K562 (cell line): ENCODE data around the gene ZNF546. TPM values are rescaled to one million over a fixed set of nuclear protein-coding genes. Genes with fewer than 3 reads are reported as not detected.
A peak's percentile ranks its signal among the peaks of the same experiment; 100 is the strongest.

Experiments
- ATAC-seq: fragments of 200-7000 bp; cut with Tn5 transposase; 3 replicates; pipeline ENCODE4 v1.9.1; 2020; ENCODE audit warnings: moderate library complexity
- BruUV-seq: library from RNA; stranded (reverse); fragments of 400-500 nt; replicated peaks from 2 replicates; lab custom pipeline; 2021; lab: Mats Ljungman, UMichigan
- CTCF ChIA-PET: fragments of 300-600 bp; formaldehyde crosslinking; extraction: SDS; loops from one replicate; lab custom pipeline; 2021; ENCODE audit warnings: low intra/inter-chr PET ratio; lab: Yijun Ruan, JAX
- POLR2A ChIA-PET: fragments of 300-600, 350-650 bp; sonication (Branson Sonifier 250); formaldehyde crosslinking; extraction: SDS; loops from one replicate; lab custom pipeline; 2021; ENCODE audit warnings: antibody characterized with exemption, inconsistent platforms; lab: Yijun Ruan, JAX
- DNase-seq, 4 experiments: peaks; one replicate each; pipeline versions ENCODE4 v3.0.0 to v3.0.0-alpha.2; 2011 to 2018; ENCODE audit warnings: low spot score in 3 of 4, mixed read lengths in 3 of 4; ENCODE audit errors: extremely low read depth in 1 of 4
- FAIRE-seq: peaks from 2 replicates; lab custom pipeline; 2011; peaks lifted over from hg19 to GRCh38; lab: Jason Lieb, UNC
- H2AFZ ChIP-seq: 2 replicates; pipeline ENCODE4 v1.6.0; 2011; ENCODE audit warnings: low read depth, low read length, control low read depth, inconsistent platforms
- H3K27ac ChIP-seq: fragments of 200-600 bp; 3 replicates; pipeline ENCODE4 v1.8.0; 2011; ENCODE audit warnings: low read depth, mild to moderate bottlenecking, control low read depth, inconsistent platforms, low read length, moderate library complexity, mixed read lengths; ENCODE audit errors: extremely low read depth
- H3K27me3 ChIP-seq, 2 experiments: fragments of 300-600 bp in 1 of 2; 2 replicates in 1 of 2; 3 replicates in 1 of 2; pipeline versions ENCODE4 v1.6.0 to v1.8.0; 2011; ENCODE audit warnings: inconsistent platforms in 2 of 2, low read length in 2 of 2, mild to moderate bottlenecking in 1 of 2, mixed read lengths in 1 of 2, moderate library complexity in 1 of 2; ENCODE audit not compliant: control insufficient read depth in 2 of 2, insufficient read depth in 2 of 2
- H3K36me3 ChIP-seq: fragments of 300-600 bp; 3 replicates; pipeline ENCODE4 v1.8.0; 2011; ENCODE audit warnings: mild to moderate bottlenecking, low read length, inconsistent platforms; ENCODE audit not compliant: control insufficient read depth, insufficient read depth
- H3K4me1 ChIP-seq, 2 experiments: fragments of 200-600 bp in 1 of 2; replicated peaks in 1 of 2; 2 replicates in 1 of 2; 3 replicates in 1 of 2; pipeline versions ENCODE4 v1.5.1 to v1.8.0; 2011; ENCODE audit warnings: inconsistent platforms in 2 of 2, low read length in 2 of 2, mild to moderate bottlenecking in 1 of 2, mixed read lengths in 1 of 2, moderate library complexity in 1 of 2; ENCODE audit not compliant: control insufficient read depth in 2 of 2, insufficient read depth in 2 of 2
- H3K4me2 ChIP-seq: 2 replicates; pipeline ENCODE4 v1.6.1; 2011; ENCODE audit warnings: low read length, control low read depth, inconsistent platforms, mixed read lengths; ENCODE audit not compliant: insufficient read depth
- H3K4me3 ChIP-seq: fragments of 200-600 bp; sonication (generic), shearing (Covaris generic); 2 replicates; pipeline ENCODE4 v1.5.1; 2016; ENCODE audit warnings: control low read depth, inconsistent platforms
- H3K79me2 ChIP-seq: fragments of 200-600 bp; 3 replicates; pipeline ENCODE4 v1.8.0; 2011; ENCODE audit warnings: low read length, inconsistent platforms; ENCODE audit not compliant: control insufficient read depth, insufficient read depth
- H3K9ac ChIP-seq, 2 experiments: 2 replicates each; pipeline versions ENCODE4 v1.6.0 to v1.6.1; 2011; ENCODE audit warnings: low read depth in 2 of 2, low read length in 2 of 2, control low read depth in 1 of 2, inconsistent platforms in 1 of 2, mild to moderate bottlenecking in 1 of 2, mixed read lengths in 1 of 2; ENCODE audit not compliant: insufficient read depth in 1 of 2
- H3K9me1 ChIP-seq: one replicate; pipeline ENCODE4 v1.6.0; 2011; ENCODE audit warnings: inconsistent platforms, mild to moderate bottlenecking, low read length, moderate library complexity; ENCODE audit not compliant: control insufficient read depth, insufficient read depth
- H3K9me3 ChIP-seq: replicated peaks from 2 replicates; pipeline ENCODE4 v1.5.1; 2011; ENCODE audit warnings: low read depth, low read length, inconsistent platforms; ENCODE audit not compliant: control insufficient read depth, insufficient read depth
- H4K20me1 ChIP-seq: replicated peaks from 2 replicates; pipeline ENCODE4 v1.6.1; 2011; ENCODE audit warnings: low read length, inconsistent platforms, mixed read lengths; ENCODE audit not compliant: control insufficient read depth, insufficient read depth
- CBFA2T3 ChIP-seq: fragments of 450-650 bp; IDR thresholded peaks from 2 replicates; pipeline ENCODE4 v1.6.1; 2017
- CXXC5 ChIP-seq: fragments of 250-450 bp; sonication (Bioruptor Pico); IDR thresholded peaks from 2 replicates; pipeline ENCODE4 v1.8.0; 2022; ENCODE audit warnings: inconsistent platforms, mild to moderate bottlenecking, moderate library complexity
- DMBX1 ChIP-seq: fragments of 250-450 bp; sonication (Bioruptor Pico); IDR thresholded peaks from 2 replicates; pipeline ENCODE4 v1.8.0; 2022; ENCODE audit warnings: inconsistent platforms, mild to moderate bottlenecking, moderate library complexity, borderline replicate concordance
- GTF2E2 ChIP-seq: fragments of 200-800 bp; sonication (Bioruptor generic); IDR thresholded peaks from 2 replicates; pipeline ENCODE4 v1.6.1; 2016; ENCODE audit warnings: missing genetic modification characterization, missing compliant biosample characterization
- KDM2B ChIP-seq: fragments of 250-450 bp; sonication (Bioruptor Pico); IDR thresholded peaks from 2 replicates; pipeline ENCODE4 v1.8.0; 2021; ENCODE audit warnings: mild to moderate bottlenecking, moderate library complexity
- KLF6 ChIP-seq: fragments of 250-450 bp; sonication (Bioruptor Pico); IDR thresholded peaks from 2 replicates; pipeline ENCODE4 v1.4.0; 2020; ENCODE audit warnings: mild to moderate bottlenecking, moderate library complexity, borderline replicate concordance
- LEF1 ChIP-seq: fragments of 450-650 bp; IDR thresholded peaks from 2 replicates; pipeline ENCODE4 v1.6.1; 2016; ENCODE audit warnings: mild to moderate bottlenecking
- MED1 ChIP-seq: sonication (generic); formaldehyde crosslinking; IDR thresholded peaks from 2 replicates; pipeline ENCODE4 v1.8.1; 2023; ENCODE audit warnings: missing genetic modification reagents, borderline replicate concordance
- MTA3 ChIP-seq: fragments of 450-650 bp; formaldehyde crosslinking; IDR thresholded peaks from 2 replicates; pipeline ENCODE4 v1.6.1; 2017; ENCODE audit warnings: mild to moderate bottlenecking, borderline replicate concordance
- NCOA1 ChIP-seq: fragments of 450-650 bp; IDR thresholded peaks from 2 replicates; pipeline ENCODE4 v1.6.1; 2016; ENCODE audit warnings: low read depth
- RBM25 ChIP-seq: fragments of 200-400 bp; formaldehyde crosslinking; IDR thresholded peaks from 2 replicates; pipeline ENCODE4 v1.6.1; 2018; ENCODE audit warnings: low read length, low read depth, moderate library complexity; ENCODE audit not compliant: severe bottlenecking
- TOE1 ChIP-seq, 2 experiments: fragments of 450-650 bp in 1 of 2; sonication (generic) in 1 of 2; formaldehyde crosslinking in 1 of 2; IDR thresholded peaks; 2 replicates each; pipeline versions ENCODE4 v1.7.1 to v1.8.0; 2016 to 2022; ENCODE audit warnings: borderline replicate concordance in 2 of 2, mild to moderate bottlenecking in 2 of 2, antibody characterized with exemption in 1 of 2, inconsistent platforms in 1 of 2, low read depth in 1 of 2, missing genetic modification reagents in 1 of 2, moderate library complexity in 1 of 2
- VEZF1 ChIP-seq: fragments of 200-800 bp; sonication (Bioruptor generic); IDR thresholded peaks from 2 replicates; pipeline ENCODE4 v1.6.1; 2017; ENCODE audit warnings: missing genetic modification characterization, missing compliant biosample characterization
- WGBS: fragments of 100-300 bp; shearing (Covaris generic); methylation state at CpG from one replicate; pipeline ENCODE4 v1.1.6; 2016; ENCODE audit warnings: low coverage, mixed read lengths; ENCODE audit not compliant: insufficient coverage; ENCODE audit errors: missing lambda C conversion rate; 5-methylcytosine and 5-hydroxymethylcytosine counted together
- in situ Hi-C: fragments of 300-500 bp; cut with MboI; formaldehyde crosslinking; loops from 4 replicates; pipeline ENCODE4 v1.15.0; 2018; ENCODE audit warnings: inconsistent platforms, mixed read lengths
- intact Hi-C: fragments of 100-400 bp; cut with micrococcal nuclease; formaldehyde crosslinking; loops from 2 replicates; pipeline ENCODE4 v1.14.2; 2022
- polyA plus RNA-seq, 8 experiments: library from polyadenylated mRNA; depleted of rRNA in 4 of 8; stranded (reverse) in 5 of 8; unstranded in 3 of 8; fragments of >200 nt; fragmentation: Nextera tagmentation in 2 of 8; fragmentation: Illumina TruSeq in 1 of 8; extraction: Ambion mirVana in 2 of 8; extraction: Trizol in 1 of 8; gene quantifications; 2 replicates each; pipeline versions ENCODE4 v1.2.1 to v1.2.3, GENCODE V29; 2011 to 2014; ENCODE audit warnings: inconsistent platforms in 1 of 8, missing spikeins in 1 of 8
- total RNA-seq, 7 experiments: library from RNA; depleted of rRNA in 6 of 7; stranded (reverse); fragments of >200 nt in 6 of 7; fragmentation: Illumina TruSeq in 2 of 7; extraction: Trizol in 2 of 7; gene quantifications; 2 replicates each; pipeline versions ENCODE4 v1.2.1 to v1.2.3, GENCODE V29; 2011 to 2021; ENCODE audit warnings: low replicate concordance in 1 of 7
- TF ChIP-seq, protein P1 (sequence below): fragments of 450-650 bp; IDR thresholded peaks from 2 replicates; pipeline ENCODE4 v1.7.0; 2016; ENCODE audit warnings: borderline replicate concordance
- TF ChIP-seq, protein P2 (sequence below): fragments of 450-650 bp; IDR thresholded peaks from 2 replicates; pipeline ENCODE4 v1.6.1; 2016; ENCODE audit warnings: antibody characterized with exemption

Gene ZNF546
- total and polyA plus RNA-seq, 9 of the 15 experiments (the other 6 are each of a cell fraction or from before 2014, with no cell fraction given) = 0.73 to 5.1 (median 2.2) TPM

GRCh38 chr19:39969681-39970424 is 27.0 kb upstream of the ZNF546 start:
- Histone ChIP-seq H3K4me2 (peak overlapping the region; percentile 95), H3K79me2 (peaks cover 38% of the 10 kb centered on the region), H3K27me3 (no peaks in the 10 kb centered on the region), H4K20me1 (no peaks in the 10 kb centered on the region), H3K27ac (peak overlapping the region; percentile 87), H3K9me1 (no peaks in the 10 kb centered on the region), H3K4me3 (peak overlapping the region; percentile 84), H3K9ac (peak overlapping the region; percentile 94 to 97), H3K36me3 (peaks cover 29% of the 10 kb centered on the region), H3K9me3 (no peaks in the 10 kb centered on the region), H2AFZ (peak overlapping the region; percentile 86), H3K4me1 (peaks cover 15 to 23% of the 10 kb centered on the region in 2 experiments)
- WGBS = 2% methylated on average over 13 of the region's 13 CpGs
- no TSS peak for BruUV-seq
- ChIA-PET CTCF (no interaction called here), POLR2A (interaction anchor here (0.6 to 2.5 kb wide), 12 partner anchors 9 to 534 kb away, joined by 3 to 23 read pairs (median 4); partner anchors contain the start of genes FCGBP, RPS16 and ZNF546)
- FAIRE-seq (peak; percentile 55), ATAC-seq (peak; percentile 11; the same call in 2 of the 3 replicates), DNase-seq (peak in 1 of 4 experiments; percentile 54)
- in situ Hi-C loops = no loop called here
- intact Hi-C loops = no loop called here
- TF ChIP-seq DMBX1 = peak; percentile 67; the same call in 1 of the 2 replicates
- peak; percentile 53 for TF ChIP-seq CXXC5 (CRISPR knock-in tag)
- TF ChIP-seq KLF6 = no peak
- TF ChIP-seq LEF1 = peak; percentile 65; the same call in 1 of the 2 replicates
- TF ChIP-seq, protein P1, sequence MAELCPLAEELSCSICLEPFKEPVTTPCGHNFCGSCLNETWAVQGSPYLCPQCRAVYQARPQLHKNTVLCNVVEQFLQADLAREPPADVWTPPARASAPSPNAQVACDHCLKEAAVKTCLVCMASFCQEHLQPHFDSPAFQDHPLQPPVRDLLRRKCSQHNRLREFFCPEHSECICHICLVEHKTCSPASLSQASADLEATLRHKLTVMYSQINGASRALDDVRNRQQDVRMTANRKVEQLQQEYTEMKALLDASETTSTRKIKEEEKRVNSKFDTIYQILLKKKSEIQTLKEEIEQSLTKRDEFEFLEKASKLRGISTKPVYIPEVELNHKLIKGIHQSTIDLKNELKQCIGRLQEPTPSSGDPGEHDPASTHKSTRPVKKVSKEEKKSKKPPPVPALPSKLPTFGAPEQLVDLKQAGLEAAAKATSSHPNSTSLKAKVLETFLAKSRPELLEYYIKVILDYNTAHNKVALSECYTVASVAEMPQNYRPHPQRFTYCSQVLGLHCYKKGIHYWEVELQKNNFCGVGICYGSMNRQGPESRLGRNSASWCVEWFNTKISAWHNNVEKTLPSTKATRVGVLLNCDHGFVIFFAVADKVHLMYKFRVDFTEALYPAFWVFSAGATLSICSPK = no peak
- TF ChIP-seq VEZF1 (CRISPR knock-in tag) = peak; percentile 37
- no peak for TF ChIP-seq KDM2B (CRISPR knock-in tag)
- 0 out of 2 replicates have a peak, but pooled peaks have one; percentile 32 for TF ChIP-seq NCOA1
- 0 out of 2 replicates have a peak, but pooled peaks have one; percentile 12 for TF ChIP-seq CBFA2T3
- 0 out of 2 replicates have a peak, but pooled peaks have one; percentile 15 for TF ChIP-seq TOE1 (IDR thresholded peaks at IDR 0.05; ENCODE audit: borderline replicate concordance)
- TF ChIP-seq TOE1 (CRISPR knock-in tag; IDR thresholded peaks at IDR 0.05; ENCODE audit: borderline replicate concordance, low read depth) = no peak
- 0 out of 2 replicates have a peak, but pooled peaks have one; percentile 19 for TF ChIP-seq MTA3
- peak; percentile 3 for TF ChIP-seq RBM25
- TF ChIP-seq, protein P2, sequence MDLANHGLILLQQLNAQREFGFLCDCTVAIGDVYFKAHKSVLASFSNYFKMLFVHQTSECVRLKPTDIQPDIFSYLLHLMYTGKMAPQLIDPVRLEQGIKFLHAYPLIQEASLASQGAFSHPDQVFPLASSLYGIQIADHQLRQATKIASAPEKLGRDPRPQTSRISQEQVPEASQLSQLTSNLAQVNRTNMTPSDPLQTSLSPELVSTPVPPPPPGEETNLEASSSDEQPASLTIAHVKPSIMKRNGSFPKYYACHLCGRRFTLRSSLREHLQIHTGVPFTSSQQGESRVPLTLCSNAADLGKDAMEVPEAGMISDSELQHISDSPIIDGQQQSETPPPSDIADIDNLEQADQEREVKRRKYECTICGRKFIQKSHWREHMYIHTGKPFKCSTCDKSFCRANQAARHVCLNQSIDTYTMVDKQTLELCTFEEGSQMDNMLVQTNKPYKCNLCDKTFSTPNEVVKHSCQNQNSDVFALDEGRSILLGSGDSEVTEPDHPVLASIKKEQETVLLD = 0 out of 2 replicates have a peak, but pooled peaks have one; percentile 46
- peak; percentile 66 for TF ChIP-seq GTF2E2 (tag)
- TF ChIP-seq MED1 = no peak
